CD4-positive, alpha-beta memory T cell (primary cell): ENCODE results near the gene BCAS1. TPM values are rescaled to one million over a fixed set of nuclear protein-coding genes. Genes with fewer than 3 reads are reported as not detected.

Source experiments
- microRNA-seq: library from miRNA; unstranded; fragments of <30 nt; microRNA quantifications from one replicate; pipeline ENCODE4 v1.2.0, GENCODE V29; 2021; ENCODE audit warnings: borderline replicate concordance, borderline number of aligned reads, borderline microRNAs expressed, mixed read lengths
- polyA plus RNA-seq, 2 donors: library from polyadenylated mRNA; unstranded; fragments of 300-500 nt; fragmentation: Illumina TruSeq; gene quantifications; one replicate each; pipeline ENCODE4 v1.2.3, GENCODE V29; 2021
- total RNA-seq, 2 experiments: library from RNA; stranded (reverse); gene quantifications; one replicate each; pipeline ENCODE4 v1.2.3, GENCODE V29; 2021

Gene BCAS1
- total and polyA plus RNA-seq, 4 experiments from 2014 or later: 0.17 to 0.32 (median 0.25) TPM; not detected in 1

Small RNAs within 50 kb of the gene (microRNA-seq; reads per million reads assigned to microRNA genes)
- gene MIR4756: not detected

Other genes with a start within 250 kb of the BCAS1 start
- gene CYP24A1, start 103.4 kb upstream of the BCAS1 start, total RNA-seq: 1 to 10 TPM; 3.0 to 3.7 TPM
- gene CYP24A1, start 103.4 kb upstream of the BCAS1 start, polyA plus RNA-seq: under 1 TPM; 0.59 to 0.86 TPM
- 10 to 100 TPM; 15.2 to 16.7 TPM for gene PFDN4, start 137.5 kb upstream of the BCAS1 start, total RNA-seq
- gene PFDN4, start 137.5 kb upstream of the BCAS1 start, polyA plus RNA-seq: 10 to 100 TPM; 43.8 to 70.7 TPM